A549 (cell line): Measurements from ENCODE around the gene ANKRD1.

Experiments used
- CTCF ChIP-seq: fragments of >200 bp; sonication (Bioruptor Twin); formaldehyde crosslinking; IDR thresholded peaks from 3 replicates; pipeline ENCODE4 v1.5.1; 2016
- ELK1 ChIP-seq: fragments of 150-350 bp; IDR thresholded peaks from 2 replicates; pipeline ENCODE4 v1.6.1; 2014; ENCODE audit warnings: low read depth, mild to moderate bottlenecking, low read length
- ESRRA ChIP-seq: fragments of 150-350 bp; IDR thresholded peaks from 2 replicates; pipeline ENCODE4 v1.6.1; 2014; ENCODE audit warnings: mild to moderate bottlenecking, low read length, borderline replicate concordance
- KDM1A ChIP-seq: fragments of 200-600 bp; sonication (generic); IDR thresholded peaks from 2 replicates; pipeline ENCODE4 v1.6.1; 2016; ENCODE audit warnings: low read depth, mild to moderate bottlenecking
- MAZ ChIP-seq: fragments of 150-350 bp; IDR thresholded peaks from 2 replicates; pipeline ENCODE4 v1.6.1; 2014; ENCODE audit warnings: antibody characterized with exemption, low read depth, low read length, borderline replicate concordance
- MYC ChIP-seq: IDR thresholded peaks from 2 replicates; pipeline ENCODE4 v1.6.1; 2012; ENCODE audit warnings: mild to moderate bottlenecking, inconsistent platforms, low read length, improper control_type of control experiment, borderline replicate concordance
- PHF8 ChIP-seq: fragments of 200-600 bp; sonication (generic); IDR thresholded peaks from 2 replicates; pipeline ENCODE4 v1.6.1; 2016; ENCODE audit warnings: low read depth, mild to moderate bottlenecking, antibody characterized with exemption, moderate library complexity, borderline replicate concordance
- POLR2A ChIP-seq: IDR thresholded peaks from 2 replicates; pipeline ENCODE4 v1.6.1; 2012; ENCODE audit warnings: mild to moderate bottlenecking, low read length
- RAD21 ChIP-seq, 2 experiments: fragments of >200 bp in 1 of 2; sonication (Bioruptor Twin) in 1 of 2; formaldehyde crosslinking in 1 of 2; IDR thresholded peaks in 1 of 2; conservative IDR thresholded peaks in 1 of 2; 2 replicates in 1 of 2; 3 replicates in 1 of 2; pipeline ENCODE4 v1.6.1; 2012 to 2018; ENCODE audit warnings: inconsistent platforms in 1 of 2

- TF ChIP-seq RAD21 (conservative IDR thresholded peaks at IDR 0.05 in 1 of 2, IDR thresholded peaks at IDR 0.05 in 1 of 2) (no peak), MAZ (no peak), CTCF (no peak), POLR2A (no peak), MYC (no peak), ESRRA (no peak), PHF8 (no peak), ELK1 (no peak), KDM1A (no peak)
Measured at GRCh38 chr10:90914992-90915765, 5.7 kb downstream of the ANKRD1 start.
